GM12892 (cell line): ENCODE results near the gene EPHA4.

Experiments used
- POLR2A ChIP-seq: IDR thresholded peaks from 2 replicates; pipeline ENCODE4 v1.6.1; 2011; ENCODE audit warnings: low read depth, low read length, control low read depth
- POLR2AphosphoS5 ChIP-seq: IDR thresholded peaks from 2 replicates; pipeline ENCODE4 v1.6.1; 2011; ENCODE audit warnings: low read depth, low read length, control low read depth
- TAF1 ChIP-seq: IDR thresholded peaks from 2 replicates; pipeline ENCODE4 v1.6.1; 2011; ENCODE audit warnings: low read depth, mild to moderate bottlenecking, control low read depth, low read length, borderline replicate concordance

- TF ChIP-seq TAF1: no peak
- TF ChIP-seq POLR2A: no peak
- TF ChIP-seq POLR2AphosphoS5: no peak
Observed at GRCh38 chr2:221423210-221423804, 148.8 kb downstream of the EPHA4 start.
